Naive B cell (primary cell): Measurements from ENCODE around the gene ZNF546. TPM values are rescaled to one million over a fixed set of nuclear protein-coding genes. Genes with fewer than 3 reads are reported as not detected.
A peak's percentile ranks its signal among the peaks of the same experiment; 100 is the strongest.
"Not testable (repeated sequence)": the region's sequence is repeated elsewhere in the genome, so short reads cannot be mapped to it uniquely, and the experiment has no call there.

Experiments
- ATAC-seq, 2 donors: fragments of 150-1000 bp; cut with Tn5 transposase; 2 replicates each; pipeline ENCODE4 v1.10.0; 2021; ENCODE audit warnings: low read depth in 2 of 2, mild to moderate bottlenecking in 2 of 2, moderate library complexity in 2 of 2
- DNase-seq: peaks from one replicate; pipeline ENCODE4 v3.0.0; 2022
- H3K27ac Mint-ChIP-seq, 6 donors: one replicate each; pipeline ENCODE4 v1.8.0; 2020 to 2022; ENCODE audit warnings: mild to moderate bottlenecking in 6 of 6, mixed read lengths in 6 of 6, moderate library complexity in 5 of 6, inconsistent platforms in 2 of 6
- H3K27me3 Mint-ChIP-seq, 3 donors: one replicate each; pipeline ENCODE4 v1.8.0; 2021 to 2022; ENCODE audit warnings: mixed read lengths in 3 of 3, mild to moderate bottlenecking in 1 of 3
- H3K36me3 Mint-ChIP-seq, 2 donors: one replicate each; pipeline ENCODE4 v1.8.0; 2020 to 2022; ENCODE audit warnings: mixed read lengths in 2 of 2, inconsistent platforms in 1 of 2, mild to moderate bottlenecking in 1 of 2
- H3K4me1 Mint-ChIP-seq, 3 donors: one replicate each; pipeline ENCODE4 v1.8.0; 2020 to 2022; ENCODE audit warnings: mixed read lengths in 3 of 3, inconsistent platforms in 1 of 3, mild to moderate bottlenecking in 1 of 3, moderate library complexity in 1 of 3
- H3K4me3 Mint-ChIP-seq, 8 donors: one replicate each; pipeline ENCODE4 v1.8.0; 2020 to 2022; ENCODE audit warnings: mild to moderate bottlenecking in 8 of 8, mixed read lengths in 8 of 8, moderate library complexity in 8 of 8, inconsistent platforms in 2 of 8
- H3K9me3 Mint-ChIP-seq, 7 donors: one replicate each; pipeline ENCODE4 v1.8.0; 2020 to 2022; ENCODE audit warnings: mixed read lengths in 7 of 7, mild to moderate bottlenecking in 5 of 7, inconsistent platforms in 2 of 7, moderate library complexity in 1 of 7
- polyA plus RNA-seq, 6 donors: library from polyadenylated mRNA; unstranded; fragments of 300-500 nt; fragmentation: Illumina TruSeq; gene quantifications; one replicate each; pipeline ENCODE4 v1.2.3, GENCODE V29; 2021; ENCODE audit warnings: low read depth in 6 of 6

Gene ZNF546
- polyA plus RNA-seq, result 1 to 10 TPM in 5 of 6 donors, not detected in 1; 4.1 to 8.5 (median 7.3) TPM

- DNase-seq (peak; percentile 87), ATAC-seq (peak; percentile 93)
- Mint-ChIP-seq H3K4me1 (peaks cover 24 to 53% (median 29%) of the 10 kb centered on the region in 3 donors), H3K4me3 (peak within 1 kb of the TSS; percentile 87 to 100 (median 94)), H3K36me3 (peaks cover 5 to 6% of the 10 kb centered on the region in 2 donors), H3K27me3 (no peaks in the 10 kb centered on the region), H3K27ac (peak within 1 kb of the TSS; percentile 88 to 98 (median 95)), H3K9me3 (peaks cover 0 to 9% (median 4%) of the 10 kb centered on the region in 7 donors)
Observed at GRCh38 chr19:39996811-39997637, at the start of gene ZNF546. ZNF546 (plus strand) TSS chr19:39997060; CDS start chr19:39998327, 1,267 bp downstream.

DNA sequence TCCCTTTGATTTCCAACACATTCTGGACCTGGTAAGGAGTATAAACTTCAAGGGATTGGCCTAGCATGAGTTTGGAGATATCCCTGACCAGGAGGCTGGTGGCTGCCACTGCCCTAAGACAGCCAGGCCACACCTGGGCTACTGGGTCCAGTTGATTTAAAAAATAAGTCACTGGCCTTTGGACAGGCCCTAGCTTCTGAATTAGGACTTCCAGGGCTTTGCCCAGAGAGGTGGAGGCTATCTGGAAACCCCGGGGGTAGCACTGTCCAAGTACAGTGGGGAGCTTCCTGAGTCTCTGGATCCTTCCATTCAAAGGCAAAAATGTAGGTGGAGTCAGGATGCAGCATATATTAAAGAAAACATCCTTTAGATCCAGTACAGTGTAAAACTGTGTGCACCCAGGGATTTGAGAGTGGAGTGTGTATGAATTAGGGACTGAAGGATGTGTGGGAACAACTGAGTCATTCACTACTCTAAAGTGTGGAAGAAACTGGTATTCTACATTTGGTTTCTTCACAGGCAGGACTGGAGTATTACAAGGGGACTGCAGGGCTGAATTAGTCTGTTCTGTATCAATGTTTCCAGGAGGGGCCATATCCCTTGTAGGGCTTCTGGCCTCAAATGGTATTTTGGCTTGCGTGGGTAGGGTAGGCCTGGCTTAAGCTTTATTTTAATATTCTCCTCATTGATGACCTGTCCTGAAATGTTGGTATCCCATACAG is 47.7 kb upstream of the ZNF546 start:
- peaks cover 49 to 95% (median 83%) of the 10 kb centered on the region in 3 donors for H3K4me1 Mint-ChIP-seq
- H3K27me3 Mint-ChIP-seq, result no peaks in the 10 kb centered on the region
- H3K4me3 Mint-ChIP-seq, result peak overlapping the region in 3 of 8 donors; percentile 15 to 51 (median 47)
- DNase-seq (no peak), ATAC-seq (no peak)
- peaks cover 0 to 7% of the 10 kb centered on the region in 2 donors for H3K36me3 Mint-ChIP-seq
- H3K27ac Mint-ChIP-seq, result peak overlapping the region in 2 of 6 donors; percentile 50 to 86
- peaks cover 0 to 14% (median 3%) of the 10 kb centered on the region in 7 donors for H3K9me3 Mint-ChIP-seq

DNA sequence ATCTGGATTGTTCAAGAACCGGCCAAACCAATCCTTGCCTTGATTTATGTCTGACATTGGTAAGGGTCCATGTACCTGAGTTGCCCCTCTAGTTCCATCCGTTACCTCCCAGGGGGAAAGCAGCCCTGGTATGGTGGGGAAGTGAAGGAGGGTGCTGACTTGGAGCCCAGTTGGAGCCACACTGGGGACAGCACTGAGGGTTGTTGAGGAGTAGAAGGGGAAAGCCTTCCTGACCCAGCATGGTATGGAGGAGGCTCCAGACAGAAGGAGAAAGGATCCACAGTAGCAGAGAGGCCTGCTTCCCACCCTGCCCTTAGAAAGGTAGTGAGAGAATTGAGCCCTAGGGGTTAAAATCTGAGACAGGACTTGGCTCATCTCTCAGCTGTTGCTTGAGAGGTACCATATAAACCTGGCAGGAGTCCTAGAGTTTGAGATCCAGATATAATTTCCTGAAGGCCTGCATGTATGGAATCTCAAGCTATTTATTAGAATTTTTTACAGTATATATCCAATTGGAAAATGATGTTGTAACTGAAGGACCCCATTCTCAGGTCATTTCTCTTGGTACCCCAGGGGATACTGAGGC is 45.7 kb upstream of the ZNF546 start:
- Mint-ChIP-seq H3K4me1 (peaks cover 51 to 97% (median 84%) of the 10 kb centered on the region in 3 donors), H3K9me3 (peaks cover 0 to 14% (median 4%) of the 10 kb centered on the region in 7 donors), H3K27me3 (no peaks in the 10 kb centered on the region), H3K36me3 (peaks cover 0 to 14% of the 10 kb centered on the region in 2 donors), H3K4me3 (peak overlapping the region; percentile 52 to 94 (median 79)), H3K27ac (peak overlapping the region in 5 of 6 donors; percentile 52 to 98 (median 96))
- no peak for DNase-seq
- ATAC-seq, result no peak

DNA sequence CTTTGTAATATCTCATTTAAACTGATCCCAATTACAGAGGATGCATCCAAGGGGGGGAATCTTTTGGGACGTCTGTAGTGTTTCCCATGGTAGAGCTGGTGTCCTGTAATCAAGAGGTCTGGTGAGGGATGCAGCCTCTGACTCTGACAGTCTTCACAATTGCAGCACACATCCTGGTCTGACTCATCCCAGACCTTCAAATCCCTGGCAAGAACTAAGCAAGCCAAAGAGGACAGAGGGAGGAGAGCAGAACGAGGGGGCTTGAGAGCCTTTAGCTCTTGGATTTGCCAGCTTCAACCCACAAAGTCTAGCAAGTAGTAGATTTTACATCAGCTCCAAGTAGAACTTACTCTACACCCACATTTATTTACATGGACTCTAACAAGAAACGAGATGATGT is 45.2 kb upstream of the ZNF546 start:
- Mint-ChIP-seq H3K9me3 (peaks cover 0 to 14% (median 4%) of the 10 kb centered on the region in 7 donors), H3K36me3 (peaks cover 0 to 14% of the 10 kb centered on the region in 2 donors), H3K27ac (peak overlapping the region; percentile 42 to 99 (median 98)), H3K4me3 (peak overlapping the region; percentile 34 to 94 (median 79)), H3K4me1 (peaks cover 51 to 96% (median 80%) of the 10 kb centered on the region in 3 donors), H3K27me3 (no peaks in the 10 kb centered on the region)
- DNase-seq (no peak), ATAC-seq (no peak)

DNA sequence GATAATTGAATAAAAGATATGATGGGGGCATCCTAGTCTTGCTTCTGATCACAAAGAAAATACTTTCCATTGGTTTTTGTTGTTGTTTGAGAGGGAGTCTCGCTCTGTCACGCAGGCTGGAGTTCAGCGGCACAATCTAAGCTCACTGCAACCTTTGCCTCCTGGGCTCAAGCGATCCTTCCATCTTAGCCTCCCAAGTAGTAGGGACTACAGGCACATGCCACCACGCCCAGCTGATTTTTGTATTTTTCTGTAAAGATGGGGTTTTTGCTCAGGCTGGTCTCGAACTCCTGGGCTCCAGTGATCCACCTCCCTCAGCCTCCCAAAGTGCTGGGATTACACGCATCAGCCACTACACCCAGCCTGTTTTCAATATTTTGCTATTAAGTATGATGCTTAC is 42.9 kb upstream of the ZNF546 start:
- Mint-ChIP-seq H3K27me3 (no peaks in the 10 kb centered on the region), H3K4me1 (peaks cover 51 to 89% (median 70%) of the 10 kb centered on the region in 3 donors), H3K4me3 (peak overlapping the region; percentile 19 to 94 (median 80)), H3K9me3 (peaks cover 0 to 14% (median 4%) of the 10 kb centered on the region in 7 donors), H3K27ac (peak overlapping the region; percentile 87 to 99 (median 98)), H3K36me3 (peaks cover 0 to 14% of the 10 kb centered on the region in 2 donors)
- ATAC-seq, result peak; percentile 6 to 21
- no peak for DNase-seq

GRCh38 chr19:39957886-39958285 is 39.0 kb upstream of the ZNF546 start:
- H3K27ac Mint-ChIP-seq, result peak overlapping the region in 4 of 6 donors; percentile 28 to 75 (median 65)
- H3K4me1 Mint-ChIP-seq, result peaks cover 41 to 65% (median 54%) of the 10 kb centered on the region in 3 donors
- not testable (repeated sequence) for ATAC-seq, H3K27me3 Mint-ChIP-seq, H3K9me3 Mint-ChIP-seq, DNase-seq, H3K36me3 Mint-ChIP-seq
- peak overlapping the region in 4 of 8 donors; percentile 58 to 72 (median 64) for H3K4me3 Mint-ChIP-seq

DNA sequence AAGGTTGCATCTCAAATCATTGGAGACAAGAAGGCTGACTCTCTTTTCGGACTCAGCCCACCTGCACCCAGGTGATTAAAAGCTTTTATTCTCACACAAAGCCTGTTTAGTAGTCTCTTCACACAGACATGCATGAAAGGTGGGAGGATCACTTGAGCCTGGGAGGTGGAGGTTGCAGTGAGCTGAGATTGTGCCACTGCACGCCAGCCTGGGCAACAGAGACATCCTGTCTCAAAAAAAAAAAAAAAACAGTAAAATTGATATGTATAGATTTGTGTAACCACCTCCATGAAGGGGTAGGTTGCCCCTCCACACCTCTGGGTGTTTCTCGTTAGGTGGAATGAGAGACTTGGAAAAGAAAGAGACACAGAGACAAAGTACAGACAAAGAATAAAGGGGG is 37.9 kb upstream of the ZNF546 start:
- DNase-seq, H3K36me3 Mint-ChIP-seq, H3K27me3 Mint-ChIP-seq, H3K9me3 Mint-ChIP-seq: not testable (repeated sequence)
- Mint-ChIP-seq H3K27ac (peak overlapping the region in 4 of 6 donors; percentile 49 to 93 (median 89)), H3K4me3 (peak overlapping the region; percentile 47 to 89 (median 76)), H3K4me1 (peaks cover 32 to 62% (median 44%) of the 10 kb centered on the region in 3 donors)
- ATAC-seq, result peak; percentile 35 to 47

GRCh38 chr19:39959407-39959806 is 37.5 kb upstream of the ZNF546 start:
- H3K27me3 Mint-ChIP-seq, H3K36me3 Mint-ChIP-seq, H3K9me3 Mint-ChIP-seq, DNase-seq: not testable (repeated sequence)
- Mint-ChIP-seq H3K27ac (peak overlapping the region in 4 of 6 donors; percentile 87 to 93 (median 92)), H3K4me3 (peak overlapping the region; percentile 47 to 89 (median 76)), H3K4me1 (peaks cover 30 to 60% (median 42%) of the 10 kb centered on the region in 3 donors)
- peak in 1 of 2 donors; percentile 30 for ATAC-seq

DNA sequence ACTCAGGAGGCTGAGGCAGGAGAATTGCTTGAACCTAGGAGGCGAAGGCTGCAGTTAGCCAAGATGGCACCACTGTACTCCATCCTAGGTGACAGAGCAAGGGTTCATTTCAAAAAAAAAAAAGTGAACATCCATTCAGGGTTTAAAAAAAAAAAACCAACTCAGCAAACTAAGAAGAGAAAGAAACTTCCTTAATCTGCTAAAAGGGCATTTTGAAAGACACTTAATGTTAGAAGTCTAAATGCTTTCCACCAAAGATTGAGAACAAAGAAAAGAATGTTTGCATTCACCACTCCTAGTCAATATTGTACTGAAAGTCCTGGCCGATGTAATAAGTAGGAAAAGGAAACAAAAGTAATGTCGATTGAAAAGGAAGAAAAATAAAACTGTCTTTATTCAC is 33.0 kb upstream of the ZNF546 start:
- H3K27ac Mint-ChIP-seq, result peak overlapping the region in 1 of 6 donors; percentile 33

DNA sequence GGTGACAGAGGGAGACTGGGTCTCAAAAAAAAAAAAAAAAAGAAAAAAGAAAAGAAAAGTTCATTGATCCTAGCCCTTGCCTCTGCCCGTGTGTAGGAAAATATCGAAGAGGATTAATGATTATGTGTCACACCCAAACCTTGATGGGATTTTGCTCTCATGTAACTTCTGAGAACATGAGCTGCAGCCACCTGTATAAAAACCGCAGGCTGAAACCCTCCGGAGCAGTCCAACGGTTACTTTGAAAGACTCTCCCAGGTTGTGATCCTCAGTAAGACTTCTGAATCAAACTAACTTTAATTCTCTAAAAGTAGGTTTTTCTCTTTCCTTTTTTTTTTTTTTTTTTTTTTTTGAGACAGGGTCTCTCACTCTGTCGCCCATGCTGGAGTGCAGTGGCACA is 30.2 kb upstream of the ZNF546 start:
- no peak overlapping the region for H3K4me3 Mint-ChIP-seq
- ATAC-seq, result no peak
- H3K27me3 Mint-ChIP-seq, result no peaks in the 10 kb centered on the region
- no peak for DNase-seq
- H3K9me3 Mint-ChIP-seq, result peaks cover 0 to 1% (median 0%) of the 10 kb centered on the region in 7 donors
- no peak overlapping the region for H3K27ac Mint-ChIP-seq
- no peaks in the 10 kb centered on the region for H3K36me3 Mint-ChIP-seq
- peaks cover 26 to 42% (median 29%) of the 10 kb centered on the region in 3 donors for H3K4me1 Mint-ChIP-seq

More for the DNA sequence above, 33.0 kb upstream of the ZNF546 start:
- Mint-ChIP-seq H3K4me1 (peaks cover 22 to 31% (median 23%) of the 10 kb centered on the region in 3 donors), H3K36me3 (no peaks in the 10 kb centered on the region), H3K27me3 (no peaks in the 10 kb centered on the region), H3K4me3 (no peak overlapping the region), H3K9me3 (no peaks in the 10 kb centered on the region)
- DNase-seq (no peak), ATAC-seq (no peak)

GRCh38 chr19:39967561-39967960 is 29.3 kb upstream of the ZNF546 start:
- peaks cover 28 to 51% (median 37%) of the 10 kb centered on the region in 3 donors for H3K4me1 Mint-ChIP-seq
- H3K27ac Mint-ChIP-seq, result peak overlapping the region in 1 of 6 donors; percentile 85
- H3K36me3 Mint-ChIP-seq, result no peaks in the 10 kb centered on the region
- H3K4me3 Mint-ChIP-seq, result peak overlapping the region in 1 of 8 donors; percentile 28
- no peak for ATAC-seq
- no peaks in the 10 kb centered on the region for H3K27me3 Mint-ChIP-seq
- DNase-seq, result no peak
- peaks cover 0 to 1% (median 0%) of the 10 kb centered on the region in 7 donors for H3K9me3 Mint-ChIP-seq

DNA sequence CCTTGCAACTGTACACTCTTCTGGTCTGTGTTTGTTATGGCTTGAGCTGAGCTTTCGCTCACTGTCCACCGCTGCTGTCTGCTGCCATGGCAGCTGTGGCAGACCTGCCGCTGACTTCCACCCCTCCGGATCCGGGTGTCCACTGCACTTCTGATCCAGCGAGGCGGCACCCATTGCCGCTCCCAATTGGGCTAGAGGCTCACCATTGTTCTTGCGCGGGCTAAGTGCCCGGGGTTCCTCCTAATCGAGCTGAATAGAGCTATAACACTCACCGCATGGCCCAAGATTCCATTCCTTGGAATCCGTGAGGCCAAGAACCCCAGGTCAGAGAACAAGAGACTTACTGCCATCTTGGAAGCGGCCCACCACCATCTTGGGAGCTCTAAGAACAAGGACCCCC is 28.1 kb upstream of the ZNF546 start:
- Mint-ChIP-seq H3K27ac (peak overlapping the region in 5 of 6 donors; percentile 29 to 96 (median 88)), H3K9me3 (peaks cover 0 to 1% (median 0%) of the 10 kb centered on the region in 7 donors), H3K36me3 (peaks cover 3 to 6% of the 10 kb centered on the region in 2 donors), H3K27me3 (no peaks in the 10 kb centered on the region), H3K4me1 (peaks cover 32 to 48% (median 41%) of the 10 kb centered on the region in 3 donors), H3K4me3 (peak overlapping the region in 4 of 8 donors; percentile 48 to 98 (median 91))
- no peak for ATAC-seq
- no peak for DNase-seq
